Limb (tissue), 2 donors: ENCODE measurements around the gene SKOR1.

Source experiments
- DNase-seq, 2 donors: peaks; one replicate each; pipeline ENCODE4 v3.0.0-alpha.2; 2016; ENCODE audit errors: extremely low spot score in 2 of 2

Gene SKOR1

DNA sequence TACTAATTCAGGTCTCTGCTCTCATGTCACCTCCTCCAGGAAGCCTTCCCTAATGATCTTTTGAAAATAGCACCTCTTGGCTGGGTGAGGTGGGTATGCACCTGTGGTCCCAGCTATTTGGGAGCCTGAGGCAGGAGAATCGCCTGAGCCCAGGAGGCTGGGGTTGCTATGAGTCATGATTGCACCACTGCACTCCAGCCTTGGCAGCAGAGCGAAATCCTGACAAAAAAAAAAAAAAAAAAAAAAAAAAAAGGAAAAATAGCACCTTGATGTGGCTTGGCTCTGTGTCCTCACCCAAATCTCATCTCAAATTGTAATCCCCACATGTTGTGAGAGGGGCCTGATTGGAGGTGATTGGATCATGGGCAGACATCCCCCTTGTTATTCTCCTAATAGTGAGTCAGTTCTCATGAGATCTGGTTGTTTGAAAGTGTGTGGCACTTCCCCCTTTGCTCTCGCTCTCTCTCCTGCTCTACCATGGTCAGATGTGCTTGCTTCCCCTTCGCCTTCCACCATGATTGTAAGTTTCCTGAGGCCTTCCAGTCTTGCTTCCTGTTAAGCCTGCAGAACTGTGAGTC is 25.8 kb downstream of the SKOR1 start:
- DNase-seq = no peak

DNA sequence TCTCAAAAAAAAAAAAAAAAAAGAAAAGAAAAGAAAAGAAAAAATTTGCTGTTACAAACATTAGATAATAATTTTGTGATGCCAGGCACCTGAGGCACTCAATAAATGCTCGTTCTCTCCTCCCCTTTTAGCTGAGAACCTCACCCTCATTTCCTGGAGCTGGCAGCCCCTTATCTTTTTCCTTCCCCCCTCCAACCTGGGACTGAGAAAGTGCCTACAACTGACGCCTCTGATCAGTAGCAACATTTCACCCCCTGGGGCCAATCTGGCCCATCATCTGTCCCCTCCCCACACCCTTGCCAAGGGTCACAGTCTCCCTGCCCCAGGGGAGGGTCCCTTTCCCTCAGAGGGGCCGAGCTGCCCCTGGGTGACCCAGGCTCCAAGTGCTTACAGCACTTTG is 27.1 kb downstream of the SKOR1 start:
- DNase-seq = no peak

DNA sequence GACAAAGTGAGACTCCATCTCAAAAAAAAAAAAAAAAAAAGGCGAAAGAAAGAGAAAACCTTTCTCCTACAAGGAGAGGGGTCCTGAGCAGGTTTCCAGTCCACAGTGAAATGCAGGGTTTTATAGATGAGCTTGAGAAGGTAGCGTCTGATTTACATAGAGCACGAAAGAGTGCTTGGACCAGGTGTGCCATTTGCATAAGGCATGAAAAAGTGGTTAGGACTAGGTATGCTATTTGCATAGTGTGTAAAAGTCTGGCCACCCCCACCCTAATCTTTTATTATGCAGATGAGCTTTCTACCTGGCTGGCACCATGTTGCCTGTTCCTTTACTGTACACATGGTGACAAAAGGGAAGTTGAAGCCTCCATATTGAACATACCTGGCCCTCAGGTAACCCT is 28.1 kb downstream of the SKOR1 start:
- no peak for DNase-seq

DNA sequence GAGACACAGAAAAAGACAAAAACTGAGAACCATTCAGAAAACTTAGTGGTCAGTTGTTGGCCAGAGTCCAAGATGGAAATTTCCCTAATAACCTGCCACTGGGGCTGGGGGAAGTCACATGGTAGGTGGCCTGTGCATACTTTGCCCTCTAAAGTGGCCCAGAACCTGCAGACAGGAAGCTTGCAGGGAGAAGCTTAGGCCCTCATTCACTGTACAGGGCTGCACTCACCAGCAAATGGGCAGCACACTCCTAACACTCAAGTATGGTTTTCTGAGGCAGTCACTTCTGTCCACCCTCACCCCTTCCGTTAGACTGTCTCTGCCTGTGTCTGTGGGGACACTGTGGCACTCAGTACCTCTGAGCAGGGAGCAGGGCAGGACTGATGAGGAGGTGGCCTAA is 29.0 kb downstream of the SKOR1 start:
- DNase-seq = no peak

DNA sequence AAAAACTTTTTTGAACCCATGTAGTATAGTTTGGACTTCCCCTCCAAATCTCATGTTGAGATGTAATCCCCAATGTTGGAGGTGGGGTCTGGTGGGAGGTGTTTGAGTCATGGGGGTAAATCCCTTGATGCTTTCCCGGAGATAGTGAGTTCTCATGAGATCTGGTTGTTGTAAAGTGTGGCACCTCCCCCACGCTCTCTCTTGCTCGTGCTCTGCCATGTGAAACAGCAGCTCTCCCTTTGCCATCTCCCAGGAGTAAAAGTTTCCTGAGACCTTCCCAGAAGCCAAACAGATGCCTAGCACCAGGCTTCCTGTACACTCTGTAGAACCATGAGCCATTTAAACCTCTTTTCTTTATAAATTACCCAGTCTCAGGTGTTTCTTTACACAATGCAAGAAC is 30.5 kb downstream of the SKOR1 start:
- DNase-seq = no peak

DNA sequence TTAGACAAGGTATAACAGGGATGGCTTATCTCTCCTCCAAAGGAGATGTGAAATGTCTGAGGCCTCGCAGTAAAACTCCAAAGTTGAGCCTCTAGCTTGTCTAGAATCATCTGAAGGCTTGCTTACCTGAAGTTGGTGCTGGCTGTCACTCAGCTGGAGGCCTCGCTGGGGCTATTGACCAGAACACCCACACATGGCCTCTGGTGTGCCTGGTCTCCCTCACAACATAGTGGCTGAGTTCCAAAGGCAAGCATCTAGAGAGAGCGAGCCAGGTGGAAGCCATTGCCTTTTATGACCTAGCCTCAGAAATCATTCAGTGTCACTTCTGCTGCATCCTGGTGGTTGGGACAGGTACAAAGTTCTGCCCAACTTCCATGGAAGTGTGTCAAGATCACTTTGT is 31.9 kb downstream of the SKOR1 start:
- no peak for DNase-seq

DNA sequence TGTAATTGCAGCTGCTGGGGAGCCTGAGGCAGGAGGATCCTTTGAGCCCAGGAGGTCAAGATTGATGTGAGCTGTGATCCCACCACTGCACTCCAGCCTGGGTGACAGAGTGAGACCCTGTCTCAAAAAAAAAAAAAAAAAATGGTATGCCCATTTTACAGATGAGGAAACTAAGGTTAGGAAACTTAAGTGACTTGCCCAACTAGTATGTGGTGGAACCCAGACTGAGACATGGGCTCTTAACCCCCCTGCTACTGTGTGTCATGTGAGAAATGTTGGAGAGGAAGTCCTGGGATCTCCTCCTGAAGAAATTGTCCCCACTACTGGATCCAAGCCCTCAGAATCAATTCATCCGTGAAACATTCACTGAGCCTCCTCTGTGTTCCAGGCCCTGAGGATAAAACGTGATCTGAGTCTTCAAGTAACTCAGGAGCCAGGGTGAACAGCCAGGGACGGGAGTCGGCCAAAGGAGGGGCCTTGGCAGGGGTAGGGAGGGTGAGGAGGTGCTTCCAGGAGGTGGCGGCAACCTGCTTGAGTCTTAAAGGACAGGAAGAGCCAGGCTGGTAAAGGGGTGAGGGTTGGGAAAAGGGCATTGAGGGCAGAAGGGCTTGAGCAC is 34.1 kb downstream of the SKOR1 start:
- DNase-seq = no peak

DNA sequence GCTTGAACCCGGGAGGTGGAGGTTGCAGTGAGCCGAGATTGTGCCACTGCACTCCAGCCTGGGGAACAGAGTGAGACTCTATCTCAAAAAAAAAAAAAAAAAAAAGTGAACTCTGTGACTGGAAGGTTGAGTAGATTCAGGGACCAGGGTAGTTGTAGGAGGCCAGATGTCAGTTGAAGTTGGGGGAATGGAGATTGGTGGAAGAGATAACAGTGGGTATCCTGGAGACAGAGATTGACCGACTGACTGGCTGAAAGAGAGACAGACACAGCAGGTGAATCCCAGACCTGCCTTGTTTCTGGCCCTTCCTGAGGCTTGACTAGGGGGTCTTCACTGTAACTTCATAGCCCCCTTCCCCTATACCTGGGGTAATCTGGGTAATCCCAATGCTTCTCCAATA is 36.7 kb downstream of the SKOR1 start:
- no peak for DNase-seq

DNA sequence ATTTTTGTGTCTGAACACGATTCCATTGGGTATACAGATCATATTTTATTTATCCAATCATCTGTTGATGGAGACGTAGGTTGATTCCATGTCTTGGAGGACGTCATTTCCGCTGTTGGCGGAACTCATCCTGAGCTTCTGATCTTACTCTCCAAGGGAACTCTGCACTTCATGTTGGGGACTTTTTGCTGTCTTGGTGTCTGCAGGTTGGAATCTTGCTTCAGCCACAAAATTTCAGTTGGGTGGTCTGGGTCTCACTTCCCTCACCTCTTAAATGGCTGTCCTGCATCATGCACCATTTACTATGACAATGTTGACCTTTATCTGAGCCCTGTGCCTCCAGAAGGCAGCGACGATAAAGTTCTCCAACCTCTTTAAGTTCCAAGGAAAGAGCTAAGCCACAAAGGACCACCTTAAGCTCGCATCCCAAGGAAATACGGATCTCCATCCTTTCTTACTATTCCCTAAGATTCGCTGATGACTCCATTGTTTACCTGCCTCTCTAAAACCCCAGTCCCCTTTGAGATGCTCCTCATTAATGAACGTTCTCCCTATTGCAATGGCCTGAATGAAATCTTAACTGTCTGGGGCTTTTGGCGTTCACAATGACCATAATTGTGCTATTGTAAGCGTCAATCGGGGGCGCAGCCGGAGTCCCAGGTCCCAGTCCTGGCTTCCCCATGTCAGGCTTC is 37.6 kb downstream of the SKOR1 start:
- no peak for DNase-seq

DNA sequence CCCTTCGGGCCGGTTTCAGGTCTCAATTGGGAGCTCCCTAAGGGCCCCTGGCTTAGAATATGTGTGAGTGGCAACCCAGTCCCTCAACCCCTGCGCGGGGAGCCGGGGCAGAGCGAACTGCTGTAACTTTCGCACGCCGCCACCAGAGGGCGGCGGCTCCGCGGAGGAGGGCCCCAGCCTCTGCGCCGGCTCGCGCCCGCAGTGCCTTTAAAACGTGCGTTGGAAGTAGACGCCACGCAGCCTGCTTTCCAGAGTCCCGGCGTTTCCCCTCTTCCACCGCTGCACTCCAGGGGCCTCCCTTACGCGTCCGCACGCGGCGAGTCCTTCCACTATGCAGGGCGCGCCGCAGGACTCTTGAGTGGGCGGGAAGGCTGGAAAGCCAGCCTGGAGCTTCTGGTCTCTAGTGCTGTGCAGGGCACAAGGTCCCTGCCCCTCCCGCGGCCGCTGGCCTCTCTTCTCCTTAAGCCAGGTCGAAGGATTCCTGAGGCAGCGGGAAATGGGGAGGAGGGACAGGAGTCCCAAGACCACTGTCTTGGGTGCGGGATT is 38.2 kb downstream of the SKOR1 start:
- DNase-seq = peak; percentile 85

DNA sequence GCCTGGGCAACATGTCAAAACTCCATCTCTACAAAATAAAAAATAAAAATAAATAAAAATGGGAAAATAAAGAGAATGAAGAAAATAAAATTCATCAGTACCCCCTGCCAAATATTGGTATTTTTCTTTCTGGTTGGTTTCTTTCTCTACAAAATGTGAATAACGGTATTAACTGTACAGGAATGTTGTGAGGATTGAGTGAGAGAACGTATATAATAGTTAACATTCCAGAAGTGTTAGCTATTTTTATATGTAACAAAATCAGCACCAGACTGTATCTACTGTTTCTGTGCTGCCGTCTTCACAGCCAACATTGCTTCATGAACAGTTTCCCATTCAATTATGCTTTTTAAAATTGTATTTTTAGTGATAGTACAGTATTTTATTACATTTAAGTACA is 40.0 kb downstream of the SKOR1 start:
- no peak for DNase-seq

DNA sequence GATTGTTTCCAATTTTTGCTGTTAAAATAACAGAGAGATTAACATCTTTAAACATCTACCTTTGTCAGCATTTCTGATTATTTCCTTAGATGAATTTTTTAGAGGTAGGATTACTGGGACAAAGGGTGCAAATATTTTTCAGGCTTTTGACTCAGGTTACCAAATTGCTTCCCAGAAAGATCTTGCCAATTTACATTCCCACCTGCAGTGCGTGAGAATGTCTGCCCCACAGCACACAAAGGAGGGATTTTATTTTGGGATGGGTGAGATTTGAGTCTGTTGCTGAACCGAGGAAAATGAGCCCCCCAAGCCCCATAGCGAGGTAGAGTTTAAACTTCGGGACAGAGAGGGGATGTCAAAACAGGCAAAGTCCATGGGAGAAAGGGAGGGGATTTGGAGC is 40.5 kb downstream of the SKOR1 start:
- DNase-seq = no peak

DNA sequence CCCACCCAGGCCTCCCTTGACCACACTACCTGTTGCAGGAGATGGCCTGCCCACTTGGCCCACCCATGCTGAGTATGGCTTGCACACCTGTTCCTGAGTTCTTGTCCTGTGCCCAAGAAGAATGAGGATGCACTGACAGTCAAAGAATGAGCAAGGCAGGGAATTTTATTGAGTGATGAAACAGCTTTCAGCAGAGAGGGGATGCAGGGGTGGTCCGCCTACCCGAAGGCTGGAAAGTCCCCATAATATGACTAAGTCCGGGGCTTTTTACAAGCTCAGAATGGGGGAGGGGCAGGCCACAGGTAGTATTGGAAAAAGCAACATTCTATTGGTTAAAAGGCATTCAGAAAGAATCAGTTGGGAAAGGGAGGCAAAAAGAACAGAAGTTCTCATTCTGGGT is 44.4 kb downstream of the SKOR1 start:
- no peak for DNase-seq

DNA sequence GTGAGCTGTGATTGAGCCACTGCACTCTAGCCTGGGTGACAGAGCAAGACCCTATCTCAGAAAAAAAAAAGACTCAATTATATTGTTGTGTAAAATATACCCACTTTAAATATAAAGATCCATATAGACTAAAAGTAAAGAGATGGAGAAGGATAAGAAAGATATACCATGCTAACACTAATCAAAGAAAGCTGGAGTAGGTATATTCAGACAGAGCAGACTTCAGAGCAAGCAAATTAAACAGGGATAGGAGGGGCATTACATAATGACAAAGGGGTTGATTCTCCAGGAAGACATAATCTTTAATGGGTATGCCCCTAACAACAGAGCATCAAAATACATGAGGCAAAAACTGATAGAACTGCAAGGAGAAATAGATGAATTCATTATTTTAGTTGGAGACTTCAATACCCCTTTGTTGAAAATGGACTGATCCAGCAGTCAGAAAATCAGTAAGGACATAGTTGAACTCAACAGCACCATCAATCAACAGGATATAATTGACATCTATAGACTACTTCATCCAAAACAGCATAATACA is 45.6 kb downstream of the SKOR1 start:
- DNase-seq = no peak

DNA sequence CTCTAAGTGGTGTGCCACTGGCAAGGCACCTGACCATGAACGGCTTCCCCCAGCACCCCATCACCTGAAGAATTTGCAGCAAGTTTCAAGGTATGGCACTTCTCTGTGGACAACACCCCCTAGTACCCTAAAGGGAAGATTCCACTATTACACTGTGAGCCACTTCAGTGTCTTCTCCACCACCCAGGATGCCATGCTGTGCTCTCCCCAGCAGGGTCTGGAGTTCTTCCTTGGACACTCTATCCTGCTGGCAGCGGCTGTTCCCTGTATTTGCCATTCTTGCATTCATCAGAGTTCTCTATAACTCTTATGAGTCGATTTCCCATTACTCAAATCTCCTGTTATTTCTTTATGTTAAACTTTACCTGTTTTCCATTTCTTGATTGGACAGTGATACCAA is 48.5 kb downstream of the SKOR1 start:
- no peak for DNase-seq

DNA sequence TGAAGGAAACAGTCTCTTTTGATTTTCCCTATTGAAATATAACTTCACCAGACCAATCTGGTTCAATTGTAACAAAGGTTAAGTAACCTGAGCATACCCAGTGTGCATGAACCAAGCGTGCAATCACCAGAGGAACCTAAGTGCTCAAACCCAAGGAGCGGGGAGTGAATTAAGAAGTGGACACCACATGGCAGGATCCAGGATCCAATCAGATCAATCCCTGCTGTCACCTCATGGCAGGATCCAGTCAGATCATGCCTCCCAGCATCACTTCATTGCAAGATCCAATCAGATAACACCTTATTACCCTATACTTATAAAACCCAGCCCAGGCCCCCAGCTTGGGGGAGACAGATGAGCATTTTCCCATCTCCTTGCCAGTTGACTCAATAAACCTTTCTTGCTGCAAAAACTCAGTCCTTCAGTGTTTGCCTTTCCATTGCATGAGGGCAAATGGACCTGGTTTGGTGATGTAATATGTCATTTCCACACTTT is 53.5 kb downstream of the SKOR1 start:
- DNase-seq = no peak

DNA sequence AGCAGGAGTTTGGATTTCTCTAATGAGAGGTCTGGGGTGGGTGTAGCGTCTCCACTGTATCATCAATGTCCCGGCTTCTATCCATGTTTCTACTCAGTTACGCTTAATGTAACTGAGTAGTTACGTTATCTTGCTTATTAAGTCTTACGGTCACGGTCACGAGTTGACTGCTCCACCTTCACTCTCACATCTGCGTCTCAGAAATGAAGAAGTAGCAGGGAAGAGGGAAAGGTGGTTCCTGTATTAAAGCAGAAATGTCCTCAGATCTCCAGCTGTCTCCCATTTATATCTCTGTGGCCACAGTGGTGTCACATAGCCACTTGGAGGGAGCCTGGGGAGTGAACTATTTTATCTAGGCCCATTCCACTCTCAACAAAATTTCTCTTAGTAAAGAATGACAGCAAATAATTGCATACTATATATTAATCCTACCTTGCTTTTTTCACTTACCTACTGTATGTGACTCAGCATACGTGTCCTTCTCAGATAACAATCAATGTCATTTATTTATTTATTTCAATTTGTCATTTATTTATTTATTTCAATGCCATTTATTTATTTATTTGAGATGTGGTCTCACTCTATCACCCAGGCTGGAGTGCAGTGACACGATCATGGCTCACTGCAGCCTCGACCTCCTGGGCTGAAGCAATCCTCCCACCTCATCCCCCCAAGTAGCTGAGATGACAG is 54.3 kb downstream of the SKOR1 start:
- DNase-seq = no peak

DNA sequence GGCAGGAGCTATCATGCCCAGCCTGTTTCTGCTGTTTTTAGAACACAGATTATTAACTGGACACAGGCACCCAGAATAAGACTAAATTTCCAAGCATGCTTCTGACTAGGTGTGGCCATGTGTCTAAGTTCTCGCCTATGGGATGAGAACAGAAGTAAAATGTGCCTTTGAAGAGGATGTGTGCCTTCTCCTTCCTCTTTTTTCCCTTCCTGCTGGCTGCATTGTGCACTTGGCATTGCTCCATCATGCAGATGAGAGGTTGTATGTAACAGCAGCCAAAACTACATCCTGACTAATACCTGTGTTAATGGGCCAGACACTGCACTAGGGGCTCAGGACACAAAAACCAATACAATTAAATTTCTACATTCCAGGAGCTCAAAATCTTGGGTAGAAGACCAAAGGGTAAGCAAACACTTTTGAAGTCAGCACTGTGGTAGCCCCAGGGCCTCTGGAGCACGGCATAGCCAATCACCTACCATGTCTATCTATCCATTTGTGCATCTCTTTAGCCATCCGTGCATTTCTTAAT is 55.4 kb downstream of the SKOR1 start:
- no peak for DNase-seq

DNA sequence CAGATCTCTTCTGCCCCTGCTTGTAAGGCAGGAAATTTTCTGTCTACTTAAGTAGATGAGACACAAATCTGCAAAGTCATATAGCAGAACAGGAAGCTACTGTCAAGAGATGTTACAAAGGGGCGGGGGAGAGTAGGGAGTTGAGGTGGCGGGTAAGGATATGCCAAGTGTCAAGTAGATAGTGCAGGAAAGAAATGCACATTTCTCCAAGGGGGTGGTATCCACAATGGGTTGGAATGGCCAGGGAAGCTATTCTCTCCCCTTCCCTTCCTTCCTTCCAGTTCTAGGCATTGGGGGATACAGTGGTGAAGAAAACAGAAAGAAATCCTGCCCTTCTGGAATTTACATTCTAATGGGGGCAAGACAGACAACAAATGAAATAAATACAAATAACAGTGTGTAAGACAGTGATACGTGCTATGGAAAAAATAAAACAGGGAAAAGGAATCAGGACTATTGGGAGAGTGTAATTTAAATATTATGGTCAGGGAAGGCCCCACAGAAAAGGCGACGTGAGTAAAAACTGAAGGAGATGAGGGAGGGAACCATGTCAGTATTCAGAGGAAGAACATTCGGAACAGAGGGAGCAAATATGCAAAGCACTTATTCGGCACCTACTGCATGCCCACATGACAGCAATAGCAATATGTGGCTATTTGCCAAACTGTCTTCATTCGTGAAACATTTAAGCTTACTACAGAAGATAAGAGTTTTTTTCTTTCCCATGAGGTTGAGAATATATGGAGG is 57.4 kb downstream of the SKOR1 start:
- no peak for DNase-seq

DNA sequence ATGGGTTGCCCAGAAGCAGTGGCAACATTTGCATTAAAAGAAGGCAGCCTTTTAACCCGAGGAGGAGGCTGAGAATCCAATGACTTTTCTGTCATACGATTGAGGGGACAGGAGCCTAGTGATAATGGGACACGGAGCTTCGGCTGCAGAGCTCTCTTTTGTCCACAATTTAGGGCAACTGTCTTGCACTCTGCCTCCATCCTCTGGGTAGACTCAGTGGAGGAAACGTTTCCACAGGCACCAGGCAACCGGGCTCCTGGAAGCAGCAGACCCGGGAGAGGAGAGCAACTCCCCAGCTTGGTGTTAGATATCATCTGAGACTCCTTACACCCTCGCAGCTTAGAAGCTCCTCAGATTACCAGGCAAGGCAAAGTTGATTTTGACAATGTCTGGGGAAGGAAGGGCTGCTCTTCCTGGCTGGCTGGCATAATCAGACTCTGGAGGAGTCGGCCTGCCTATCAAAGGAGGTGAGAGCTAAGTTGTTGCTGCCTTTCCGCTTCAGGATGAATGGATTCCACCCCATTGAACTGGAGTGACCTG is 58.0 kb downstream of the SKOR1 start:
- DNase-seq = no peak

DNA sequence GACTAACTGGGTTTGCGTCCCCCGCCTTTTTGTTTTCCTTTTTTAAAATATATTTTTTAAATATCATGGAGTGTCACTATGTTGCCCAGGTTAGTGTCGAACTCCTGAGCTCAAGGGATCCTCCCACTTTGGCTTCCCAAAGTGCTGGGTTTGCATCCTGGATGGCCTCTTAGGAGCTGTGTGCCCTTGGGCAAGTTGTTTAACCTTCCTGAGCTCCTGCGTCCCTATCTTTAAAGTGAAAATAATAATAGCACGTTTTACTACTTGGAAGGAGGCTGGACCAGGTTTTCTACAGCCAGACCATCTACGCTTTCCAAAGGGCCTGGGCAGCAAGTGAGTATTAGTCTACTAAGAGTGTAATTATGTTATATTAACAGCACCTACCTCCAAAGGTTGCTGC is 58.7 kb downstream of the SKOR1 start:
- DNase-seq = no peak
